Lower leg skin (tissue), 4 donors: ENCODE data around the gene PCMTD2. TPM values are rescaled to one million over a fixed set of nuclear protein-coding genes. Genes with fewer than 3 reads are reported as not detected.
A peak's percentile ranks its signal among the peaks of the same experiment; 100 is the strongest.

Experiments used
- DNase-seq, 2 donors: peaks; one replicate each; pipeline ENCODE4 v3.0.0-alpha.2; 2019; ENCODE audit warnings: low spot score in 2 of 2
- H3K4me3 ChIP-seq: fragments of 200-600 bp; sonication (generic); 2 replicates; pipeline ENCODE4 v1.5.1; 2017; ENCODE audit warnings: mild to moderate bottlenecking, low read depth; ENCODE audit not compliant: poor library complexity, severe bottlenecking
- CTCF ChIP-seq, 3 donors: fragments of 450-650 bp; IDR thresholded peaks; one replicate each; pipeline ENCODE4 v1.5.1; 2016; ENCODE audit warnings: antibody characterized with exemption in 3 of 3, mild to moderate bottlenecking in 3 of 3, moderate library complexity in 2 of 3
- POLR2A ChIP-seq, 2 donors: fragments of 450-650 bp; IDR thresholded peaks; one replicate each; pipeline ENCODE4 v1.6.1; 2016 to 2017; ENCODE audit warnings: antibody characterized with exemption in 2 of 2, mild to moderate bottlenecking in 1 of 2, moderate library complexity in 1 of 2
- WGBS, 2 donors: methylation state at CpG; one replicate each; pipeline ENCODE4 v1.1.5; 2018; 5-methylcytosine and 5-hydroxymethylcytosine counted together
- intact Hi-C: fragments of 100-400 bp; cut with DNase I; formaldehyde crosslinking; loops from one replicate; pipeline ENCODE4 v1.15.0; 2023; ENCODE audit warnings: low total_unique reads
- total RNA-seq, 4 donors: library from RNA; depleted of rRNA; stranded (reverse); fragments of >200 nt; gene quantifications; one replicate each; pipeline ENCODE4 v1.1.0, GENCODE V29; 2016

The PCMTD2 gene
- total RNA-seq, 4 donors from 2014 or later, result 87.5 to 164 (median 132) TPM

- DNase-seq, result no peak
- no peak overlapping the region for H3K4me3 ChIP-seq
- TF ChIP-seq POLR2A (IDR thresholded peaks at IDR 0.05), result no peak
- TF ChIP-seq CTCF (IDR thresholded peaks at IDR 0.05), result no peak
- 70 to 76% methylated on average over 4 of the region's 4 CpGs for WGBS, 2 donors
- intact Hi-C loops, result no loop called here
These were observed 8.5 kb downstream of the PCMTD2 start for GRCh38 chr20:64264091-64264490.

- no peak overlapping the region for H3K4me3 ChIP-seq
- TF ChIP-seq POLR2A (IDR thresholded peaks at IDR 0.05) (no peak), CTCF (IDR thresholded peaks at IDR 0.05) (no peak)
- 73 to 78% methylated on average over 5 of the region's 5 CpGs for WGBS, 2 donors
- DNase-seq, result no peak
- intact Hi-C loops, result no loop called here
These were observed 9.7 kb downstream of the PCMTD2 start for GRCh38 chr20:64265201-64265600.

- TF ChIP-seq CTCF (IDR thresholded peaks at IDR 0.05), result no peak
- WGBS, 2 donors, result 83 to 90% methylated on average over 5 of the region's 5 CpGs
- no peak for DNase-seq
- H3K4me3 ChIP-seq, result no peak overlapping the region
- intact Hi-C loops, result no loop called here
These were observed 11.4 kb downstream of the PCMTD2 start for GRCh38 chr20:64266988-64267387.

- DNase-seq, result no peak
- H3K4me3 ChIP-seq, result no peak overlapping the region
- 89 to 92% methylated on average over 10 of the region's 10 CpGs for WGBS, 2 donors
- intact Hi-C loops, result no loop called here
- TF ChIP-seq CTCF (IDR thresholded peaks at IDR 0.05) (no peak), POLR2A (IDR thresholded peaks at IDR 0.05) (no peak)
These were observed 12.6 kb downstream of the PCMTD2 start for GRCh38 chr20:64268174-64268573.

GRCh38 chr20:64269604-64270411 lies 14.3 kb downstream of the PCMTD2 start:
- no peak for TF ChIP-seq POLR2A (IDR thresholded peaks at IDR 0.05)
- peak in 1 of 3 donors; percentile 18 for TF ChIP-seq CTCF (IDR thresholded peaks at IDR 0.05)
- intact Hi-C loops, result no loop called here
- 94 to 95% methylated on average over 53 of the region's 53 CpGs for WGBS, 2 donors

GRCh38 chr20:64271636-64272035 lies 16.1 kb downstream of the PCMTD2 start:
- TF ChIP-seq POLR2A (IDR thresholded peaks at IDR 0.05) (no peak), CTCF (IDR thresholded peaks at IDR 0.05) (no peak)
- 89 to 91% methylated on average over 11 of the region's 11 CpGs for WGBS, 2 donors
- no peak for DNase-seq
- intact Hi-C loops, result no loop called here
- no peak overlapping the region for H3K4me3 ChIP-seq

More at GRCh38 chr20:64269604-64270411, 14.3 kb downstream of the PCMTD2 start:
- no peak overlapping the region for H3K4me3 ChIP-seq
- no peak for DNase-seq
